ENCODE measurements around the gene CPED1.
"Not testable (repeated sequence)": the region's sequence is repeated elsewhere in the genome, so short reads cannot be mapped to it uniquely, and the experiment has no call there.

The CPED1 gene

DNA sequence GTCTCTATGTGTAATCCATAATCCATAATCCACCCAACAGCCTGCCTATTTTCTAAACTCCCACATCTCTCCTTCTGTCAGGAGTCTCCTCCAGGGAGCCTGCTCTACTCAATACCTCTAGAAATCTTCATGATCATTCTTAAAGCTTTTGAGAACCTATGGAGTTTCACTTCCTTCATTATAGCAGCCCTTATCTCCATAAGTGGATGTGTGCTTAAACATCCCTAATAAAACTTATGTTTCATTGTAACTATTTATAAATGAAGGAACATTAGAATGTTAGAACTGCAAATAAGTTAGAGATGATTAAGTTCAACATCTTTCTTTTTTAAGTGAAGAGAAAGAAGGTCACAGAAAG, 8.5 kb downstream of the CPED1 start:
- DNase-seq (ENCODE audit: low spot score) = no peak

DNA sequence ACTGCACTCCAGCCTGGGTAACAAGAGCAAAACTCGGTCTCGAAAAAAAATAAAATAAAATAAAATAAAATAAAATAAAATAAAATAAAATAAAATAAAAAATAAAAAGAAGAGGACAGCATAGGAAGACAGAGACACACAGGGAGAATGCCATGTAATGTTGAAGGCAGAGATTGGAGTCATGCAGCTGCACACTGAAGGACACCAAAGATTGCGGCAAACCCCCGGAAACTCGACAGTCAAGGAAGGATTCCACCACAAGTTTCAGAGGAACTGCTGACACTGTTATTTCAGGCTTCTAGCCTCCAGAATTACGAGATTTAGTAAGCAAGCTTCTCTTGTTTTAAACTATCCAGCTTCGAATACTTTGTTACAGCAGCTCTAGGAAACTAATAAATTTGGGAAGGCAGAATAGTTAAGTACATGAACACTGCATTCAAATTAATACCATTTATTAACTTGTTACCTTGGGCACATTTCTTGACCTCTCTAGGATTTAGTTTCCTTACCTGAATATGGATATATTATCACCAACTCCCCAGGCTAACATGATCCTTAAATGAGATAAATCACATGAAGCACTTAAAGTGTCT, 9.5 kb downstream of the CPED1 start:
- DNase-seq (ENCODE audit: low spot score) = no peak

DNA sequence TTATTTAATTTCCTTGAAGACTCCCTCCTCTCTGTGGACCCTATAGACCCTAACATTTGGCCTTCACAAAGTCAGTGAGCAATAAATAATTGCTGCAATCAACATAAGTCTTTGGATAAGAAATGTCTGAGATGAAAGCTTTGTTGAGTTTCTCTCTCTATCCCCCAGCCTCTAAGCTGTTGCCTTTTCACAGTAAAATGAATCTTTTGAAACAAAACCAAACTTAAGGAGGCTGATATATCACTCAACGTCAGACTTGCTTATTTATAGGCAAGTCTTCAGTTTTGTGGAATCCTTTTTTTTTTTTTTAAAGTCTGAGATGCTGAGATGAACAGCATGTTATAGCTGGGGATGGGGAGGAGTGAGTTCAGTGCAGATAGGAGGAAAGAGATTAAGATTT, 10.0 kb downstream of the CPED1 start:
- DNase-seq (ENCODE audit: low spot score) = no peak

DNA sequence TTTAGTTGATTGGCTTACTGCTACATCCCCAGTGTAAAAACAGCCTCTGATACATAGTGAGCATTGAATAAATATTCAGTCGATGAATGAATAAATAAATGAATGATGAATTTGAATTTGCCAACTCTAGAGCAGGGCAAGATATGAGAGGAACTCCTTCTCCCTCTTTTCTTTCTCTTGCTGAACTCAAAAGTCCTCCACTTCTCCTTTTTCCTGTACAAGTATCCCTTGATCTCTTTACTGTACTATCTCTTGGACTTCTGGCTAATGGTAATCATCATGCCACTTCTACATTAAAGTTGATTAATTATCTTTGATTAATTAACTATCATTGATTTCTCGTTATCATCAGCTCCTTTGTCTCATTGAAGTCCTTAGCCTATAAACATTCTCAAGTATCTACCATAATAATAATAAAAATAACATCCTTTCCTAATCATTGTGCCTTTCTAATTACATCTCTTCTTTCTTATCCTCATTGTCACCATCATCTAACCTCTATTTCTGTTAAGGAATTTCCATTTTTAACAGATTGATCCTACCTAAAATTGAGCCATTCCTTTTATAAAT, 10.6 kb downstream of the CPED1 start:
- DNase-seq (ENCODE audit: low spot score) = no peak

DNA sequence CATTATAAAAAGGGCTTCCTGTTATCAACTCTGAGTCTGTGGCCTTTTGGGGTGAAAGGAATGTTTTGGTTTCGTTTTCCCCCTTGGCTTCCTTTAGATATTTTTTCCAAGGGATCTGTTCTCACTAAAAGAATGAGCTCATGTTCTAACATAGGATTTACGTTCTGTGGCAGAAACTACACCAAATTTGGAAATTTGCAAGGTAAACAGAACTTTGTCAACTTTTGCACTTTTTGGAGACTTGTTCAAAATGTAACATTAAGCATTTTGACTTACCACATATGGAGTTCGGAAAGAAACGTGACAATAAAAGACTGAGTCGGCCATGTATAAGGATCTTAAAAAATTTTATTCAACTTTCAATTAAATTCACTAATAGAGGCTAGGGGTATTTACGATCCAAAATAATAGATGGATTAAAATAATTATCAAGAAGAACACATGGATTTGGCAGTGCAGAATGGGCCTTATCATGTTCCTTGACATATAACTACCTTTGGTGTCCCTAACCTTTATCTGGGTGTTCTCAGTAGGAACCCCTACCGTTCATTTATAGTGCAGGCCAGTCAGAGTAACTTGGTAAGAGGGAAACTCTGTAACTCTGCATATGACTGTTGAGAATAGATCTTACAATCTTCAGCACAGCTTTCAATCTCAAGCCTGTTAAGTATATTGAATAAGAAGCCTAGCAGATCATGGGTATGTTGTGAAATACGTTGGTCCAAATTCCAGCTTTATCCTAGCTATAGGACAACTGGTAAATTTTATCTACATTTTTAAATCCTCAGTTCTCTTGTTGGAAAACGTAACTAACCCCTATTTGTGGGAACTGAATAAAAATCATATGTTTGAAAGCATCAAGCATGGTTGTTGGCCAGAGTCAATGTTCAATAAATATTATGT, 11.8 kb downstream of the CPED1 start:
- DNase-seq (ENCODE audit: low spot score) = no peak

DNA sequence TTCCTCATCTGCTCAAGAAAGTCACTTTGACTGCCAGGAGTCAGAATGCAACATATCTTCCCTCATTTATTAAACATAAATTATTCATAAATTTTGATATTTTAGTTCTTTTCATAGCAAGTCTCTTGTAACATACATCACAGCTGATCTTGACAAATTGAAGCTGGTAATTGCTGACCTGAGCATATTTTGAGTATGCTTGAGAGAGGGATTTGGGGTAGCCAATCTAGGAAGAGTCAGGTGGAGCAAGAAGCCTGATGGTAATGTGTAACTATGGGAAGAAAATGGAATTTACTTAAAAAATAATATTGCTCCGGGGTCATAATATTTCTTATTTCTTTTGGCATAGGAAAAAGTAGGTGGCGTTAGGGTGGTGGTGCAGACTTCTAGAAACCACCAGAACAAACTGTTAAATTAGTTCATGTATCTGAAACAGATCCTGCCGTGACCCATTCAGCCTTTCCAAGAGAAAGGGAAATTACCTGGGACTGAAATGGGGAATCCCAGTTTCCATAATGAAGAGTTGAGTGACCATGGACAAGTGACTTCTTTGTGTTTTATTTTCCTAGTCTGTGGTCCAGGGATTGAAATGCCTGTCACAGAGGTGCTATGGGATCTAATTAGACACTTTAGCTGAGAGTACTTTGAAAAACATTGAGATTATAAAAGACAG, 12.9 kb downstream of the CPED1 start:
- no peak for DNase-seq (ENCODE audit: low spot score)

DNA sequence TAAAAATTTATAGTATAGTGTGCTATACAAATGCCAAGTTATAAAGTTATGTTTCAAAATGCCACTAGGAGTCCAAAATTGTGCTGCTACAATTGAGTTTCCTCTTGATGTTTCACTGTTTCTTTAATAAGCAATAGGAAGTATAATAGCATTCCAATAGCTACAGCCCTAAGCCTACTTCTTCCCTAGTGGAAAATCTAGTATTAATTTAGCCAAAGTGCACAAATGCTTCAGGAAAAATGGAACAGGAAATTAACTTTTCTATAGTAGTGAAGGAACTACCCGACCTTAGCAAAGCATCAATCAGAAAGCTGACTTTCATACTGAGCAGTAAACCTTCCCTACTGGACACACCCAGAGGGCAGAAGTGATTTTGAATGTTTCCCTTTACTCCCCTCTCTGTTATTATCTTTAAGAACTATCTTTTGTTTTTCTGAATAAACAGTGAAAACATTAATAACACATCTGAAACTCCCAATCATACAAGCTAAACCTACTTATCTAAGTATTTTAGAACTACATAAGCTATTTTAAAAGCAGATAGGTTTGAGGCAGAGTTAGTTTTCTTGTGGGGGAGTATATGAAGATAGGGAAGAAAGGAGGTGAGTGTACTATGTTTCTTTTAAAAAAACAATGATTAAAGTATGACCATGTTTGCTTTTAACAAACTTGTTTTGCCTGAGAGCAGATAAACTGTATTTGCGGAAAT, 13.7 kb downstream of the CPED1 start:
- DNase-seq (ENCODE audit: low spot score) = no peak

DNA sequence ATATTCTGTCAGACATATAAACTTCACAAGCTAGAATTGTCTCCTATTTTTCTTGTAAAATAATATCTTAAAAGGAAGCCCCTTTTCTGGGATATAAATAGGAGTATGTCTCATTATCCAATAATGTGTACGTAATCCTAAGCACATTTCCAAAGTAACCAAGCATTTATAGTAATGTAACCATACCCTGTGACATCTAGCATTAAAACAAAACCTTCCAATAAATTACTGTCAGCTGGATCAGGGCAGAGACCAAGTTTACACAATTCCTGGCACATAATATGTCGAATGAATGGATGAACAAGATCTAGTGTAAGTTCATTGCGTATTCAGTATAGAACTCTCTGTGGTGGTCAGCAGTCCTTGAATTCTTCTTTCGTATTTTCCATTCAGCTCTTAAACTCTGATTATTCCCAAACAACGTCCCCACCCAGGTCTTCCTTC, 14.3 kb downstream of the CPED1 start:
- DNase-seq (ENCODE audit: low spot score) = no peak

DNA sequence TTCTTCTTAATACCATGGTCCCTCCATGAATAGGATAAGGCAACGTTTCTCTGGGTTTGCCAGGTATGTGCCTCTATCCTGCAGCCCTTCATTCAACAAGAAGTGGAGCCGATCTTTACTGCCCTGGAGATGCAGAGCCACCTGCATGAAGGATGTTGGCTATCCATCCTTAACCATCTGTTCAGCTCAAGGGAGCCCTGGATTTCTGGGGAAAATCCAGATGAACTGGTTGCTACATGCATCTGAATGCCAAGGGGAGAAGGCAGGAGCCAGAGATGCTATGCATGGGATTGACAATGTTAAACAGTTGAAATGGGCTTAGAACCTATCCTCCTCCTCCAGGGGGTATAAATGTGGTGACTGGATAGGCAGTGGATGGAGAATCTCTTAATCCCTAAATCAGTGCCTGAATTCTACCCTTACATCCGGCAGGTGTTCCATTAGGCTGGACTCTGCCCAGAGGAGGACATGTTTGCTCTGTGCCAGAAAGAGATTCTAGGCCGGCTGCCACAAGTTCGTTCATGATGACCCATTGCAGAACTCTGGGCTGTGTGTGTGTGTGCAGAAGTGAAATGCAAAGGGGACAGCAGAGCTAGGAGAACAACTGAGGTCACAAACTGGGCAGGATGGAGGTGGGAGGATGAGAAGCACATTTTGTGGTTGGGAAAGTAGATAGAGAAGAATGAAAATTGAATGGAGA, 15.6 kb downstream of the CPED1 start:
- DNase-seq (ENCODE audit: low spot score) = no peak

DNA sequence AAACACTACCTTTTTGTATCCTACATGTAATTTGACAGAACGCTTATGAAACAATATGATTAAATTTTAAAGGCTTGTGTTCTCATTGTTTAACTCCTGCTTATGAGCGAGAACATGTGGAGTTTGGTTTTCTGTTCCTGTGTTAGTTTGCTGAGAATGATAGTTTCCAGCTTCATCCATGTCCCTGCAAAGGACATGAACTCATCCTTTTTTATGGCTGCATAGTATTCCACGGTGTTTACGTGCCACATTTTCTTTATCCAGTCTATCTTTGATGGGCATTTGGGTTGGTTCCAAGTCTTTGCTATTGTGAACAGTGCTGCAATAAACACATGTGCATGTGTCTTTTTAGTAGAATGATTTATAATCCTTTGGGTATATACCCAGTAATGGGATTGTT, 16.5 kb downstream of the CPED1 start:
- DNase-seq (ENCODE audit: low spot score) = not testable (repeated sequence)

DNA sequence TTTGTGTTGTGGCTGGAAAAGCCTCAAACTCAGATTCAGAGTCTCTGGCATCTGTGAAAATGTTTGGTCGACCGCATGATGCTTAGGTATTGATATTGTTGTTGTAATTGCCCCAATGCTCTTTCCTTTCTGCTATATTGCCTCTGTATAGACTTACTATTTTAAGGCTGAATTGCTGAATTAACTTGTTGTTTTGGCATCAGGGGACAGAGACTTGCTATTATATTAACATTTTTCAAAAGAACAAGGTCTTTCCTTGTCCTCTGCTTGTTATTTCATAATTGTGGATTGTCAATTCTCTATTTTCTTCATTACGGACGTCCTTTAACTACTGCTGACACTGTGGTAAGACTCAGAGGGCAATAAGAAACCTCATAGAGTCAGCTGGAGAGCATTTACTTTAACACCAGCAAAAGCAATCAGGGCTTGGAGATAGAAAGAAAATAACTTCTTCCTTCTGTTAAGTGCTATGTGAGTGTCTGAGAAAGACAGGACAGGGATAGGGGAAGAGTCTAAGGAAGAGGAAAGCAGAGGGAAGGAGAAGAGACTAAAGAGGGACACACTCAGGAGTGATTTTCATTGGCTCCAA, 17.6 kb downstream of the CPED1 start:
- no peak for DNase-seq (ENCODE audit: low spot score)

DNA sequence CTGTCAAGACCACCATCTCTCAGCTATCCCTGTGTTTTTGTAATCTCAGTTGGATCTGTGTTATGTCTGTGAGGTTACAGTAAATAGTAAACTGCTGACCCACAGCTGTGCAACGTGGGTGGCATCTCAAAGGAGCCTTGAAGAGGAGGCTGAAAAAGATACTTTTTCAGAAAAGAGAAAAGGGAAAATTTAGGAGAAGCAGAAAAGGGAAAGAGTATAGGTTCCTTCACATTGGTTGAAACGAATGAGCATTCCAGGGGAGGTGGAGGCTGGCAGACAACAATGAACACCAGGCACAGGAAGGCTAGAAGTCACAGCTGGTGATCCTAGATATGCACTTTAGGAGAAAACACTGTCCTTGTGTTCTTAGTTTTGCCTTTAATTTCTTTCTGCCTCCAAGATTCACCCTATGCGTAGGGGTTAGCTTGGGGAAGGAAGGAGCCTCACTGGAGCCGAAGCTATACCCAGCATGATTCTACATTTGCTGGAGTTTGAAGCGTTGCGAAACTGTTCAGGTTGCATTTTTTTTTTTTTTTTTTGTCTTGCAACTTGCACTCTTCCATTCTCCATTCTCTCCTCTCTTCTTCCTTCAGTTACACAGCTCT, 18.3 kb downstream of the CPED1 start:
- no peak for DNase-seq (ENCODE audit: low spot score)

DNA sequence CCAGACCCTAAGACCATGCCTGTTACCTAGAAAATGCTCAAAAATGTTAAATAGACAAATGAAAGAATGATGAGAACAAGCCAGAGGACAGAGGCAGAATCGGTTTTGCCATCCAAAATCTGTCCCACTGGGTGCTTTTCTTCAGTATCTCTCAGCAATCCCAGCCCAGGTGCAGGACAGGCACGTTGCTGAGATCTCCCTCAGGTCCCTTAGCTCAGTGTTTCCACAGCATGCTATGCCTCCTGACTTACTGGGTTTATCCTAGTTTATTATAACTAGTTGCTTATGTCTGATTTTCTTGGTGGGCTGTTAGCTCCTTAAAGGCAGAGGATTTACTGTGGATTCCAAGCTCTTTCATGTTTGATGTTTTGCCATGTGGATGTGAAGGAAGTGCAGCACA, 20.3 kb downstream of the CPED1 start:
- no peak for DNase-seq (ENCODE audit: low spot score)

DNA sequence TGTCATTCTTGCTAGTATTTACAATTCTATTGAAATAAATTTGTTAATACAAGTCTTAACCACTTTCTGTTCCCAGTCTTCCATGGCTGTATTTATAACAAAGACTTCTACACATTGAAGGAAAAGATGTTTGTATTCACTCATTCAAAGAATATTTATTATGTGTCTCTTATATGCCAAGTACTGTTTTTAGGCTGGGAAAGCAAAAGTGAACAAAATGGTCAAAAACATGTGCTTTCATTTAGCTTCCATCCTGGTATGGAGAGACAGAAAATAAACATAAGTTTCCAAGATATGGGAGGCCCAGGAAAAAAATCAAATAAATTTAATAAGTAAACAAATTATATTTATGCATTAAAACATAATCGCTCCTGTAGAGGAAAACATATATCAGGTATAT, 22.9 kb downstream of the CPED1 start:
- no peak for DNase-seq (ENCODE audit: low spot score)

DNA sequence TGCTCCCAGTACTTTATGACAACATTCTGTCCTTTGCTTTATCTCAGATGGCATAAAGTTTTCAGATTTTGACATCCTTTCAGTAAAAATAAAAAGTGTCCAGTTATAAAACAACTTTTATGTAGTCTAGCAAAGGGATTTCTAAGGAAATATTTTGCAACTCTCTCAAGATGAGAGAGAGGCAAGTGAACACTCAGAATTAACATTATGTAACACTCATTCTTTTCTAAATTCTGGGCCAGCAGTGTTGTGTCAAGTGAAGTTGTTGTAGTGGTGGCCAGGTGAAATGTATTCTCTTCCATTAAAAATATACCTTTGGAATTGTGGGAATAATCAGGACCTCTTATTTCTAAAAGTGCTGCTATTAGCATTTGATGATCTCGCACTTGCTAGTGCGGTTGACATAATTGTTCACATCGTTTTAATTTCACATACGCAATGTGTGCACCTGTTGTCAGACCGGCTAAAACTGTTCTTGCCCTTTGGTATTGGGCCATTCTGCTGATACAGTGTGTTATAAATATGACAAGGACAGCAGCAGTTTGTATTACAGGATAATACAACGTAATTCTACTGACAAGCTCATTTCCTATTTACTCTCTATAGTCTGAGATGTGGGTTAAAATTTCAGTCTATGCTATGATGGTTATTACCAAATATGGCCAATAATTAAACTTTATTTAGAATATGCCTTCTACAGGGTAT, 23.8 kb downstream of the CPED1 start:
- no peak for DNase-seq (ENCODE audit: low spot score)

DNA sequence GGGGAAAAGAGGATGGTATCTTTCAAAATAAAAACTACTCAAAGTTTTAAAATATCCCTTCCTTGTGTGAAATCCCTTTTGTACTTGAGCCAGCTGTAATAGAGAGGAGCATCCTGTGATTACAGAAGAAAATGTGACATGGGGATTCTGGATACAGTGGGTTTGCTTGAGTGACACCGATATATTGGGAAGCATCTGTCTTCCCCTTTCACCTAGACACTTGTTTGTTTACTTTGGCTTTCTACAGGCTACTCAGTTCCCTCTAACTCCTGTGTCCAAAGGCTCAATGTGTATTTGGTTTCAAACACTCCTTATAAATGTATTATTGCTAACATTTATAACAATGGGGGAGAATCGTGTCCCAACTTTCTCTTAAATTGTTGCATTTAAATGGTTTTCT, 24.4 kb downstream of the CPED1 start:
- no peak for DNase-seq (ENCODE audit: low spot score)

DNA sequence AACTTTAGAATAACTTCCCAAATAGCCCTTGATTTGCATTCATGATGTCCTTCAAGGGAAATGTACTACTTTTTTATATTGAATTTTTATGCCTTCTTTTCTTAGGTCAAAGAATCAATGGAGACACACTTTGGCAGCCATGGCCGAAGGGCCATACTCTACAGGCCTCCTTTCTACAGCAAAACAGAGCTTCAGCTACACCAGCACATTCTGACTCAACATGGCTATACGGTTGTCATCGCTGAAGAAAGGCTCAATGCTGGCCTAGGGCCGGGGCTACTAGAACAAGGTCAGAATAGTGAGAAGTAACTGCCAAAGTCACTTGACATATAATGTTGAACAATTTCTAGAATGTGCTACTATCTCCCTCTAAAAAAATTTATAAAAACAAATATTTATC, 27.0 kb downstream of the CPED1 start:
- no peak for DNase-seq (ENCODE audit: low spot score)

DNA sequence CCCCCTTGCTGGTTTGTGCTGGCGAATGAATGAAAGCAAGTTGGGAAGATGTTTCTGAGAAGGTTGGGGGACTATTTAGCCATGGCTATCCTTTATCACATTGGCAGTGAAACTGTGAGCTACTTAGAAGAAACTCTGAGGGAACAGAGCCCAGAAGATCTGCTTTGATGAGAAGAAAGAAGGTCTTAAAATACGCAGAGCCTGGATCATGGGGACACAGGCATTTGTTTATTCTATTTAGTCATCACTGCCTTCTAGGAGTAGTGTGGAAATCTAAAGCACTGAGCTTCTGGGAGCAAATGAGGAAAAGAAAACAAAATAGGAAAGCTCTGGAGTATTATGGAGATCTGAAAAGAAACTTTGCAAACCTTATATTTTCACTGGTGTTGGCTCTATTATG, 28.5 kb downstream of the CPED1 start:
- no peak for DNase-seq (ENCODE audit: low spot score)

DNA sequence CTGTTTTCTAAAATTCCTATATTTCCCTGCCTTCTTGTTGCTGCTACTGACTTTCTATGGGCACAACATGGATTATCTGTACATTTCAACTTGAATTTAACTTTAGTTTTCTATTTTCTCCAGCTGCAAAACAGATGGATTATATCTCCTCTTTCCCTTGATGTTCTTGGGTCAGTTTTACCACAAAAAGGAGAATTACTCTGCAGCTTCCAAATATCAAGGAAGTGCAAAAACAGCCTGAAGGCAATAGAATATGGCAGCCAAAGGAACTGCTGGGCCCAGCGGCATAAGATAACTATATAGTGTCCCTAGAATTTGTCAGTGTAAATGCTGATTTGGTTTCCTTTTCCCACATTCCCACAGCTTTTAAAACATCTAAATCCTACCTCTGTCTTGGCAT, 29.1 kb downstream of the CPED1 start:
- DNase-seq (ENCODE audit: low spot score) = no peak

DNA sequence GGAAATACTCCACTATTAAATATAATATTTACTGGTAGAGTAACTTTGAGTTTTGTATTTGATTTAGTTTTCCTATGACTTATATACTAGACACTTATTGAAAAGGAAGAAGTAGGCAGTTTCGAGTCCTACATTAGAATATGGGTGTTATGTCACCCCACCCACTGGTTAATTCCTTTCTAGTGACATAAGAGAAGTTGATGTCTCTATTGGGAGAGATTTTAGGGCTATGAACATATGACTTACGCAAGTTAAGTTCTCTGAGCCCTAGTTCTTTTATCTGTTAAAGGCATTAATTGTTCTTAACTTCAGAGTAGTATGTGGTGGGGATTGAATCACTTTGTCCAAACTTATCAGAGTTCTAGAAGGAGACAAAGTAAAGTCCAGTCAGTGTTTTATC, 30.5 kb downstream of the CPED1 start:
- no peak for DNase-seq (ENCODE audit: low spot score)
